HG03108 (cell line): ENCODE data around the gene TXK.

Experiments used
- ATAC-seq: cut with Tn5 transposase; IDR thresholded peaks from one replicate; pipeline ENCODE4 v1.9.1; 2021; ENCODE audit warnings: moderate library complexity; ENCODE audit not compliant: unreplicated experiment

Gene TXK

DNA sequence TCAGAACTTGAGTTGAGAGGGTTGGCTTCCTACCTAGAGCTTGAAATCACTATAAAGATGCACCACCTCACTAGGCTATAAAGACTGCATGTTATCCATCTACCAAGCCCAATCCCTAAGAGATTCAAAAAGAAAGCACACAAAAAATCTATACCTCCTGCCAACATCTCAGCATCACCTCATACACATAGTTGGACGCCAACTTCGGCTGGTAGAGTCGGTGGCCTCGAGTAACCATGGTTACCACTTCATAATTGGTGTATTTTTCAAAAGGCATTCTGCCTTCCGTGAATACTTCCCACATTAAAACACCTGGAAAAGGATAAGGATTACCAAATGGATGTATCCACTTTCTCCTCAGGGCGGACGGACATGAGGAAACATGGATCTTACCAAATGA, 4.5 kb upstream of the TXK start:
- no peak for ATAC-seq

DNA sequence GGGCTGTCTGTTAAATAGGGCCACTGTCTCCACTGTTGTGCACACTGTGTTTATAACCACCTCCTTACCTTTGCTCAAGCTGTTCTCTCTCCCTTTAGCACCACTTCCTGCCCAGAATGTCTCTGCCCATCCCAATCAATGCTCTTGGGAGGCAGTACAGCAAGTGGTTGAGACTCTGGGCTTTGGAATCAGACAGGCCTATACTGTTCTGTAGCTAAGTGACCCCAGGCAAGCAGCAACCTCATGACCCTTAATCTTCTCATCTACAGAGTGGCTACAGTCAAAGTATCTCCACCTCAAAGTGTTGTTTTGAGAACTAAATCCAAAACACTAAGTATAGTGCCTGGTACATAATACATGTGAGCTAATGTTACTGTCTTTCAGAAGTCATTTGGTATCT, 3.8 kb upstream of the TXK start:
- no peak for ATAC-seq

DNA sequence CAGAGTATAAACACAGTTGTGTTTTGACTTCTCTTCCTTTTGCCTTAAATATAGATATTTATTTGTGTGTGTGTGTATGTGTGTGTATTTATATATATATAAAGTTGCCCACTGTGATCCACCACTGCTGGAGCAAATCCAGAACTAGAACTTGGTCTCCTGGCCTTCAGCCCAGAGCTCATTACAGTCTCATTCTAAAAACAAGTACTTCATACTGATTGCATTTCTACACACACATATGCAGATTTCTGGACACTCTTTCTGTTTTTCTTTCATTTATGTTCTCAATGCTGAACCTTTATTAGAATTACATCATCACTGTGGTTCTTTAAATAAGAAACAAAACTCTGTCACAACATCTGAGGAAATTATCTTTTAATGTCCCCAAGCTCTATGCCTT, 381 bp downstream of the TXK start:
- no peak for ATAC-seq

DNA sequence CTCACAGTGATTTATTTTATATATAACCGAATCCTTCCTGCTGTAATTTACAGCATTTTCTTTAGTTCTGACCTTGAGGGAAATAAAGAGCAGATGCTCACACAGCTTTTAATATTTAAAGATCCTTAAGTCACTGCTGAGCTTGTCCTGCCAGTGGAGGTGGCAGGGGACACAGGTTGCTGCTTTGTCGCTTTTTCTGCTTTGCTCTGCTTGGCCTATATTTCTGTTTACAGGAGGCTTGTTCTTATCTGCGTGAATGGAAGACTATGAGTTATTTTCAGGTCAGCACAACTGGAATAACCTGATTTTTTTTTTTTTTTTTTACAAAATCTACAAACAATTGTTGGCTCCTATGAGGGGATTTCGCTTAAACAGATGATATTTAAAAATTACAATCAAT, 2.3 kb downstream of the TXK start:
- no peak for ATAC-seq

DNA sequence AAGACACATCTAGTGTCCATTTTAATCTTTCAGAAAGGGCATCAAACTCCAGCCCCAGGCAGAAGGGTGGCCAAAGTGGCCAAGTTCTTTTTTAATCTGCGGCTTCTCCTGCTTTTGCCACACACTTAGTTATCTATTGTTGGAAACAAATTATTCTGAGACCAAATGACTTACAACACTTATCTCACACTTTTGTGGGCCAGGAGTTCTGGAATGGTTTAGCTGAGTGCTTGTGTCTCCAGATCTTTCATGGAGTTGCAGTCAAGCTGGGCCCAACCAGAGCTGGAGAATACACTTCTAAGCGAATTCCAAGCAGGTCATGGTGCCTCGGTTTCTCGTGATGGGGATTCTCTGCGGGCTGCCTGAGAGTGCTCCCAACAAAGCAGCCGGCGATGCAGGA, 4.0 kb downstream of the TXK start:
- ATAC-seq: no peak

DNA sequence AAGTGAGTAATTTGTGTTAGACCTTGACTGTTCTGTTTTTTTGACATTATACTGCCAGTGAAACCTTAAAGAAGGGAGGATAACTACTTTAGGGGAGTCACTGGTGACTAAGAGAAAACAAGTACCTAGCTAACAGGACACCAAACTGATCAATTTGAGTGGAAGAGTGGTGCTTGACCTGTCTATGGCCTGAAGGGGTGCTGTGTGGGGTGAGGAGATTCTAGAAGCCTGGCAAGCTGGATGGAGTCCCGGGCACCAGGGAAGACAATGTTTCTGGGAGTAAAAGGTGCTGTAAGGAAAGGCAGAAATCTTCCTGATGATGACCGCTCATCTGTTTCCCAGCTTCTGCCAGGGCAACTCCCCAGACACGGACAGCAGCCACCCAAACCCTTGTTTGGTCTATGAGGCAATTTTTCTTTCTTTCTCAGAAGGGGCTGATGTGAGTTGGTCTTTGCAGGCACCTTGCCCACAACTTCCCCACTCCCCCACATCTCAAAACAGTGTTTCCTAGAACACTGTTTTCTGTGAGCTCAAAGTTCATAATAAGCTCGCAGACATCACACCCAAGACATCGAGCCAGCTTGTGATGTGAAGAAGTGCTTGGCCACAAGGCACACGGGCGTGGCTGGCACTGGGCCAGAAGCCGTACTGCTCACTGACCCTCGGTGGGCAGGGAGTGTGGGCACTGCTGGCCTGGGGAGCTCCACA, 4.6 kb downstream of the TXK start:
- ATAC-seq: no peak

DNA sequence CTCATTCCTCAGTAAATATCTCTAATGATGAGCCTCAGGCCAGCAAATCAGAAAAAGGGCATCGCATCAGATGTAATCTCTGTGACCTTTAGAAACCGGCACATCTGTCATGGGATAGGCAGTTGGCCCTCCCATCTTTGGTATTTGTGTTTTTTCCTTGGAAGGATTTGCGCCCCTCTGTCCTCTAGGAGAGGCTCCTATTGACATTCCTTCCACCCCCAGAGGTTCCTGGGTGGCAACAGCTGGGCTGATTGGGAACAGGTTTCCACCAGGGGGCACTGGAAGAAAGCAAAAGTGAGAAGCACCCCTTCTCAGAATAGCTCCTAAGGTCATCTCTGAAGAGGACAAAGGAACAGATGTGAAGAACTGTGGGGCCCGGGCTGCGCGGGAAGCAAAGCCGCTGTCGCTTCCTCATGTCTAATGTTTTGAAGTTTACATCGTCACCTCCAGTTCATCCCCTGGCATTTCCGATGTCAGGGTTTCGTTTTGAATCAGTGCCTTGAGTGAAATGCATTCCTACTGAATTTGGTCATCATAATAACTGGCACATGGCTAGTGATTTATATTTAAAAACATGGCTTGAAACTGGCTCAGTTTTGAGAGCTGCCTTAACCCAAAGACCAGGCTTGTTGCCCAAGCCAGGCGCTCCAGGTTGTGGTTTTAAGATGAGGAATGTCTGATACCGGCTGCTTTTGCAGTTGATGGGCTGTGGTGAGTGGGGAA, 6.2 kb downstream of the TXK start:
- peak; percentile 92 for ATAC-seq

DNA sequence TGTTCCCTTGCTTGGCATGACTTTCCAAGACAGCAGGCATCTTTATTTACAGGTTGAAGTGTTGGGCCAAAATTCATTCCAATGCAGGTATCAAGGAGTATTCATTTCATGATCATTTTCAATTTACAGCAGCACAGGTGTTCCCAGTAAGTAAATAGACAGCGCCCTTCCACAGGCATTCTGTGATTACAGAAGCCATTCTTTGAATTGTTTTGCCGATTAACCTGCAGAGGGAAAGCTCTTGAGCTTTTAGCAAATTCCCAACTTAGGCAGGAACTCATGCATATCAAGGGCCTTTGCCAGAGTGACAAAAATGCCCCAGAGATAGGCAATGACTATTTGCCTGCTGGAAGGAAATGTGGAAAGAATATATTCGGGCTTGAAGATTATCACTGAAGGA, 6.8 kb downstream of the TXK start:
- no peak for ATAC-seq

DNA sequence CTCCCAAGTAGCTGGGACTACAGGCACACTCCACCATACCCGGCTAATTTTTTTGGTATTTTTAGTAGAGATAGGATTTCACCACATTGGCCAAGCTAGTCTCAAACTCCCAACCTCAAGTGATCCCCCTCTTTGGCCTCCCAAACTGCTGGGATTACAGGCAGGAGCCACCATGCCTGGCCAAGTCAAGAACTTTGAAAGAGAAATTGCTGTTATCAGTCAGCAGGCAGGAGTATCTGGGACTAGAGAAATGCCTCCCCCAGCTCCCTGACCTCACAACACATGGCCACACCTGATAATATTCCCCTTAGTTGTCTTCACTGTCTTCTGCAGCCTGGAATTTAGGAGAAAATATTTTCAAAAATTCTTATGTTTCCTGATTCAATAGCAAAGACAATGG, 7.4 kb downstream of the TXK start:
- ATAC-seq: no peak

DNA sequence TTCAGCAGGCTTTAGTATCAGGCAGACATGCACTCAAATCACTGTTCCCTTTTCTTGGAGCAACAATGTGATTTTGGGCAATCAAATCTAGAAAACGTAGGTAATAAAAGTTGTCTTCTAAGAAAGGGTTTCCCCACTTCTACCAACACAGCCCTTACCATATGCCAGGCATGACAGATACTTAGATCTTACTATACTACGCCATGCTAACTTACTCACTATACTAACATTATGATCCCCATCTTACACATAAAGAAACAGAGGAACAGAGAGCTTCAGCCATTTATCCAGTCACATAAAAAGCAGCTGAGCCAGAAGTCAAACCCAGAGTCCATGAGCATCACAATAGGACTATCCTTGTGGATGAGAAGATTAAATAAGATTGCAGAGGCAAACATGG, 9.2 kb downstream of the TXK start:
- ATAC-seq: no peak

DNA sequence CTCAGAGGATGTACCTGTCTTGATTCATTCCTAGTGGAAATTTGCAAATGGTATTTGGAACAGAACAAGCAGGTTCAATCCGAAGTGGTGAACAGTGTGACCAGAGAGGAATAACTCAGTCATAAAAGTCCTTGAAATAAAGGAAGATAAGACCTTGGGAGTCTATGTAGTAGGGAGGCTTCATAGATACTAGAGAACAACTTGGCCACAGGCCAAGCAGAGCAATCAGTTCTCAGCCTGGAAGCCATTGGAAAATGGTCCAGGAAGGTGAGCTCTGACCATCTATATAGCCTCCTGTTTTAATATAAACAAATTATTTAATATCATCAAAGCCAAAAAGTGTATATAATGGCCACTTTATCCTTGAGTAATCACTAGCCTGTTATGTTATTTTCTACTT, 11.3 kb downstream of the TXK start:
- ATAC-seq: no peak

DNA sequence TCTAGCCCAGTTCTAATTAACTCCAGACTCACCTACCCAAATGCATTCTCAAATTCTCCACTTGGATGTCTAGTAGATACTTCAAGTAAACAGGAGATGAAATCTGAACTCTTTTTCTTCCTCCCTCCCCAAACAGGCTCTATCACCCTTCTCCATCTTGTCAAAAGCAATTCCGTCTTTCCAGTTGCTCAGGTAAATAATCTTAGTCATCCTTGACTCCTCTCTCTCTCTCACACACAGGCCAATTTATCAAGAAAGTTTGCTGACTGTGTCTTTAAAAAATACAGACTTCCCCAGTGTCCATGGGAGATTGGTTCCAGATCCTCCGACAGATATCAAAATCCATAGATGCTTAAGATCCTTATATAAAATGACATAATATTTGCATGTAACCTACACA, 12.9 kb downstream of the TXK start:
- no peak for ATAC-seq

DNA sequence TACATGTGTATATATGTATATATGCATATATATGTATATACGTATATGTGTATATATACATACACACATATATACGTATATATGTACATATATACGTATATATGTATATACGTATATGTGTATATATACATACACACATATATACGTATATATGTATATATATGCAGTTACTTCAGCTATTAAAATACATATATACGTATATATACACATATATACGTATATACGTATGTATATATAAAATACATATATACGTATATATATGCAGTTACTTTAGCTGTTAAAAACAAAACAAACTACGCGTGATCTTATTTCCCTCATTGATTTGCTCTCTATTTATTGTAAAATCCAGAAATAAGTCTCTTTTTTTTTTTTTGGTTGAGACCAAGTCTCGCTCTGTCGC, 13.9 kb downstream of the TXK start:
- ATAC-seq: no peak

DNA sequence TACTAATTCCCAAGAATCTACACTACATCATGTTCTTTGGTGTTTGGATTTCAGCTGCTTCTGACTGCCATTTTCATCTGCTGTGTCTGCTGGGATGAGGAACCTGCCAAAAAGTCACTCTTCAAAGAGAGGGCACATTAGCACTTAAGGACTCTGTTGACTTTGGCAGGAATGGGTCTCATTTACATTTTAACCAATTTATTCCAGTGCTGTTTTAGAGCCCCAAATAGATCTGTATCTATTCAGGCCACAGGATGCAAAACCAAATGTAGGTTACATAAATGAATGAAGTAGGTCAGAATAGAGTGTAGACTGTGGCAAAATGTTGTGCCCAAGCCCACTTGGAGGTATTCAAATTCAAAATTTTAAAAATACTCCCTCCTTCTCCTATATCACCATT, 14.4 kb downstream of the TXK start:
- no peak for ATAC-seq

DNA sequence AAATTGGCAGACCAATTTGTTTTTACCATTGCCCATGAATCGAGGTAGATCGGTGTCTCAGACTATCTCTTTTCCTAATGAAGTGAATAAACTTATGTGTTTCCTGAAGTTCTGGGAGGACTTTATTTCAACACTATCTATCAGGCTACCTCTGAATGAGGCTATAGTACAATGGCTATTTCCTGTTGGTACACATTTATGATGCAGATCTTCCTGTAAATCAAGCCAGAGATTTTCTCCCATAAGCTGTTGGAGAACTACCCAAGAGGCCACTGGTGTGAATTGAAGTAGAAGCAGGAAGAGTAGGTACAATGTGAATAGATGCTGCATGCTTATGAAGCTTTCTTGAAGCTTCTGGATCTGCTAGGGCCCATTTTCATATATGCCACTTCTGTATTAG, 16.0 kb downstream of the TXK start:
- no peak for ATAC-seq

DNA sequence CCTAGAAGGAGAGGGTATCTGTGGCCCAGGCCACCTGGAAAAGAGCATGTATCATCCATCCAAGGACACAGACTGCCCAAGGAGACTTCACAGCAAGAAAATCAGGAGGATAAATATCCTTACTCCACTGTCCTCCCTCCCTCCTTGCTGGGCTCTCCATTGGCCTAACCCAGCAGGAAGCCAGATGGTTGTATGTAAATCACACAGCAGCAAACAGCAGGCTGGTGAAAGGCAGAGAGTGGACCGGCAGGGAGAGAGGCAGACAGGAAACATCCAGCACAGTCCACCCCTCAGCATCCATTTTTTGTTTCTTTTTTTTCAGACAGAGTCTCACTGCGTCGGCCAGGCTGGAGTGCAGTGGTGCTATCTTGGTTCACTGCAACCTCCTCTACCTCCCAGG, 17.5 kb downstream of the TXK start:
- no peak for ATAC-seq

DNA sequence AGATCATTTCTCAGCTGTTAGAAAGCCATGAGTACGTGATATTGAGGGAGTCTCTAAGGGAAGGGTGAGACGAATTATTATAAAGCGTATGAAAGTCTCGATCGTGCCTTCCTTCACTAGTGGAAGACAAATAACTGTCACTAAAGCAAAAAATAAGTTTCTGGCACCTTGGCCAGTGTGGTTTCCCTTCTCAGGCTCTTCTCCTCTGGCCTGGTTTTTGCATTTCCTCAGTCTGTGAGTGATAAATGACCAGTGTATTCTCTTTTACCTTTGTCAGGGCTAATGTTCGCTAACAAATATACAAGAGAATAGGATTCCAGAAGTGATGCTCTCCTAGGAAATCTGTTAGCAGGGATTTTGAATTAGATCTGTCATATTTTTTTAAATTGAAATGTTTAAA, 19.6 kb downstream of the TXK start:
- no peak for ATAC-seq

DNA sequence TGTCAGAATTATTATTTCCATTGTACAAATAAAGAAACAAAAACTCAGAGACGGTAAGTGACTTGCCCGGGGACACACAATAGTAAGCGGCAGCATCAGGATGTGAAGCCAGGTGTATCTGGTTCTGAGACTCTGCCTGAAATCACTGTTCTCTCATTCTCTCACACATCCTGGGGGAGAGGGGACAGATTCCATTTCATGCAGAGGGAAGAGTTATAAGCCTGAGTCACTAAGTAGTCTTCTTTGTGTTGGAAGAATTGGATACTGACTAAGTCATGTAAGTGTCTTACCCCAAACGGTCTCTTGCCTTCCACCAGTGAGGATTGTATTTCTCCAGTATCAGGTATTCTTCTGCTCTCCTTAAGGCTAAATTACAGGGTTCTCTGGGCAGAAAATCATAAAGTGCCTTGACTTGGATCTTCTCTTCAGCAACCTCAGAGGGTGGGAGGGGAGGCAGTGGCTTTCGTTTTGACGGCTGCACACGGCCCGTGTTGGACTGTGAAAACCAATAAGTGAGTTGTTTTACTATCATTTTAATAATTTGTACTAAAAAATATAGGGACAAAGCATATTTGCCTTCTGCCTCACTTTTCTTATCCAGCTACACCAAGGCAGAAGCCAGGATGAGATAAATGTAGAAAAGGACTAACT, 21.9 kb downstream of the TXK start:
- ATAC-seq: no peak

DNA sequence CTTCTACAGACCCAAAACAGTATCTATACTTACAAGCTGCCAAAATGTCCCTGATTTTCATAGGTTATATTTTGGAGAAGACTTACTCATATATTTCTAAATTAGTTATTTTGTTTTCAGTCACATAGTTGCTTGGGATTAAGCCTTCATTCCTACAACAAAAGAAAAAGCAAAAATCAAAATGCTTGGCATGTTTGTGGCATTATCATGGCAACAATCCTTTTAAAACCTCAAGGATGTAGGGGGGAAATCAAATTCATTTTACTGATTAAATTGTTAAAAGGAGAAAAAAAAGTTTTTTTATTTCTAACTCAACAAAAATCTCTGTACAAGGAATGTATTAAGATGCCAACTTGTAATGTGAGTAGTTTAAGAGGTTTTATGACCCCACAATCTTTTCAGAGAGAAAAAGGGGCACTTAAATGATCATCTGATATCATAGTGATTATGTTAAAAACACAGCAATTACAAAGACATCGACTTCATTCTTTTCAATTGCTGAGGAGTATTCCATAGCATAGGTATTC, 23.5 kb downstream of the TXK start:
- ATAC-seq: no peak

DNA sequence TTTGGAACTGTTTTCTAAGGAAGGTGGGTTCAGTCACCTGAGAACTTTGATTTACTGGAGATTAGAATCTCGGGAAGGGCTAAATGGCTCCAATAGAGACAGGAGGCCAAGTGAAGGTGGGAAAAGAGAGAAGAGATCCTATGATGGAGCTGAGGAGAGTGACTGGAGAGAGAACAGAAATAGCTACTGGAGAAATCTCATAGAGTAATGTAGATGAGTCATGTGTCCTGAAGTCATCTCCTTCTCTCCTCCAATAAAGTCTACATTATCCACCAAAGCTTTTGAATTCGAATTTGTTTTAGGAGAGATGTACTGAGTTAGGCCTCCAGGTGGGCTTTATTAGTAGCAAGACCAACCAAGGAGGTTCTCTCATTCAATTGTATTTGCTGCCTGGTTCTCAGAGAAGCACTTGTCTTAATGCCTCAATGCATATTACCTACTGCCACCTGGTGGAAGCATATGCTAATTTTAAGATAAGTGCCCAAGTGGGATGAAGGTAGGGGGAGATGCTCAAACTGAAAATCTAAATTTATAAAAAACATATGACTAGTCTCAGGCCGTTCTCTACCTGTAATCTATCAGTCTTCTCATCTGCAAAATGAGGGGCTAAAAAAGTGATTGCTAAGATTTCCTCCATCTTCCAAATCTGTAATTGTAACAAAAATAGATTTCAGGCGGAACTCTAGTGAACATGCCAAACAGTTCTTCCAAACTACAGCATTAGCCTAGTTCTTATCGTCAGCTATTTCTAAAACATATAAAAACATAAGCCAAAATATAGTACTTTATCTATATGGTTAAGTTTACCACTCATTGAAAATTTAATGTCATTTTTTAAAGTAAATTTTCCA, 24.4 kb downstream of the TXK start:
- no peak for ATAC-seq
